Activated CD4-positive, alpha-beta T cell treated with anti-CD3 and anti-CD28 coated beads for 1 hour (primary cell): ENCODE measurements around the gene SDK1.

Experiments used
- DNase-seq: peaks from one replicate; pipeline ENCODE4 v3.0.0-alpha.2; 2020

The SDK1 gene

GRCh38 chr7:4009211-4010060 is 708.4 kb downstream of the SDK1 start:
- no peak for DNase-seq

DNA sequence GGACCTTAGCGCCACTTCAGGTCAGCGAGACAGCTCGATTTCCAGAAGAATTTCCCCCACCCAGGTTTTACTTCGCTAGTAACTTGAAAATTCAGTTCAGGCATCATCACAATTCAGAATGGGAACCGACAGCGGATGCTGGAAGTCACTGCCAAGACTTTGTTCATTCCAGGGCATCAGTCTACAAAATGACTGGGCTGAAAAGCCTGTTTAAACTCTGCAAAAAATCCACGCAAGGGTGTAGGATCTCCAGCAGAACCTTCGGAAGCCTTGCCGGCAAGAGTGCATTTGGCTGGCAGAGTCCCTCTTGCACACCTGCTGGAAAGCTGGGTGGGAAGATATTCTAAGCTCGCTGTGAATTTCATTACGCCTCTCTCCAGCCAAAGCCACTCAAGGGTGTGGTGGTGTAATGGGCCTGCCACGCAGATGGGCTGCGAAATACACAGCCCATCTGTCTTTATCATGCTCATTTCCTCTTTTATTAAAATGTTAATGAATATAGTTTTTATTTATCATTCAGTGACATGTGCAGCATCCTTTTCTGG is 709.1 kb downstream of the SDK1 start:
- no peak for DNase-seq

- DNase-seq = no peak
Measured at GRCh38 chr7:4010923-4011656, 710.0 kb downstream of the SDK1 start.

- no peak for DNase-seq
Measured at GRCh38 chr7:4013793-4014192, 712.7 kb downstream of the SDK1 start.

DNA sequence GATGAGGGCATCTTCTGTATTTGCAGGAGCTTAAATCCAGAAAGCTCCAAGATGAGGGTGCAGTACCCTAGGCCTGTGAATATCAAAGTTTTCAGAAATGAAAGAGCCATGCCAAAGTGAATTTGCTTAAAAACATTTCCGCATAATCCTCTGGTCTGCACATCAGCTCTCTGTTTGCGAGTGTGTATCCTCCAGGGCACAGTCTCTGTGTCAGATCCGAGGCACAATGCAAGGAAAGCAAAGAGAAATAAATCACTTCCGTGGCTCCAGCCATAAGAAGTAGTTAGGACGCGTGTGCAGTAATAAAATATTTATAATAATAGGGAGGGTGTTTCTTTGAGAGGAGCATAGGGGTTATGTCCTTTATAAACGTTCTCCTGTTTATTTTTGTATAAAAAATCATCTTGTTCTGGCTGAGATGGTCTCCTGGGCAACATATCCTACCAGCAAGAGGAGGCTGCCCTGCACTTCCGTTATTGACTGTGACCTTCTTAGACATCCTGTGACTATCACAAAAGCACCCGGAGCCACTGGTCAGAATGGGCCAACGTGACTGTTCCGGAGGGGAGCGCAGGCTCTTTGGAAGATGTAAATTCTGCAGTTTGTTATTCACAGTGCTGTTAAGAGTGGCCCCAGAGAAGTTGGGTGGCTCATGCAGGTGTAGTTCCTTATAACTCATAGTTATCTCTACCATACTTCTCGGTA is 713.4 kb downstream of the SDK1 start:
- no peak for DNase-seq

- no peak for DNase-seq
Measured at GRCh38 chr7:4015371-4015770, 714.3 kb downstream of the SDK1 start.

GRCh38 chr7:4015996-4016395 is 714.9 kb downstream of the SDK1 start:
- no peak for DNase-seq

DNA sequence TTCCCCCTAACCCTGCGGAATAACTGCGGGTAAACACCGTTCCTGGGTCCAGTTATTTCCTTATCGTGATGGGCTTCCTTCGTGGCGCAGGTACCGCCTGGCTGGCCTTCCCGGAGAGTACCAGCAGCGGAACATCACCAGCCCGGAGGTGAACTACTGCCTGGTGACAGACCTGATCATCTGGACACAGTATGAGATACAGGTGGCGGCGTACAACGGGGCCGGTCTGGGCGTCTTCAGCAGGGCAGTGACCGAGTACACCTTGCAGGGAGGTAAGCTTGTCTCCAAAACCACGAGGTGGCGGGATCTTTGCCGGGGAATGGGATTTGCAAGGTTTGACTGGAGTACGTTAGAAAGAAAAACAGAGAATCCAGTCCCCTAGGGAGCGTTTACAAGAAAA is 716.0 kb downstream of the SDK1 start:
- DNase-seq = no peak

- DNase-seq = no peak
Measured at GRCh38 chr7:4017785-4018184, 716.7 kb downstream of the SDK1 start.

DNA sequence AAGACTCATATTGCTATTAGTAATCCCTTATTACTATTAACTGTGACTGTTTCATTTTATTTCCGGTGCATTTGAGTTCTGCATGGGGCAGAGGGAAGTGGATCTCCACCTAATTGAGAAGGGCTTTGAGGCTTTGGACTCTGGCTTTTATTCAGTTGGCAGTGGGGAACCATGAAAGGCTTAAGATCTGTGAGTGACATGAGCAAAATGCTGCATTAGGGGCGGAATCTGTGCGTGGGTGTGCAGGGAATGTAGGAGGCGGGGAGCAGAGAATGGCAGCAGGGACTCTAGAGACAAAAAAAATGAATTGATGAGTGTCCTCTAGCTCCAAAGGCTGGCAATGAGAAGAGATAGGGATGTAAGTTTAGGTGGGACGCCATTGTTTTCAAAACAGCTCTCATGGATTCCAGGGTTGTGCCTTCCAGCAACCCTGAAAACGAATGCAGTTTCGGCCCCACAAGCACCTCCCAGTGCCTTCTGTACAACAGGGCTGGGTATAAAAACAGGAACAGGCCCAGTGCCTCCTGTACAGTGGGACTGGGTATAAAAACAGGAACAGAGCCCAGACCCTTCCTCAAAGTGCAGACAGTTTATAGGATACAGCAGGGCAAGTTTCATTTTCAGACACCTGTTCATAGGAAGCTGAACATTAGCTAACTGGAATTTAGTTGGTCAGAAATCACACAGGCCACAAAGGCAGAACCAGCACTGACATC is 717.7 kb downstream of the SDK1 start:
- no peak for DNase-seq

- DNase-seq = no peak
Measured at GRCh38 chr7:4020086-4020485, 719.0 kb downstream of the SDK1 start.

DNA sequence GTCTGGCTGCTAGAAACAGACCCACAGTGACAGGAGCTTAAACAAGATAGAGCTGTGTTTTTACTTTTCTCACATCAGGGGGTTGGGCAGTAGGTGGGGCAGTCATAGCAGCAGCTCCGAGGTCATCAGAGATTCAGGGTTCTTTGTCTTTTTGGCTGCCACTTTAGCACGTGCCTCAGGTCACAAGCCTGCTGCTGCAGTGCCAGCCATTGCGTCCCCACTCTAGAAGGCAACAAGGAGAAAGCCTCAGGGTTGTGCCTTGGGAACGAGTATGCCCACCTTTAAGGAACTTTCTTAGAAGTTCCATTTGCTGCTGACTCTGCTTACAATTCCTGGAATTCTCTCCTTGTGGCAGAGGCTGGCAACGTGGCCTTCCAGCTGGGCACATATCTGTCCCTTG is 720.4 kb downstream of the SDK1 start:
- no peak for DNase-seq

DNA sequence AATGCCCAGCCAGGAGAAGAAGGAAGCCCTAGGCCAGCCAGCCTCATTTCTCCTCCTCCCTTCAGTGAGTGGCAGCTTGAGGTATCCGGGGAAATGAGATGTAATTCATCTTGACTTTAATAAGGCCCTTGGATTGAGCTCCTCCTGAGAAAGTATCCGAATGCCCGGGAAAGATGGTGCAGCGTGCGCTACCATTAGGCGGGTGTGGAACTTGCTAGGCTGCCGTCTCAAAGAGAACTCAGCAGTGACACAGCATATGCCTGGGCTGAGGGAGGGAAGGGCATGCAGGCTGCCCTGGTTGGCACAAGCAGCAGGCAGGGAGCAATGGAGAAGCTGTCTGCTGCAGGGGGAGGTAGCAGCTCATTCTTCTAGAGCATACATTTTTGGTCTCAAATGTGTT is 721.2 kb downstream of the SDK1 start:
- no peak for DNase-seq

- no peak for DNase-seq
Measured at GRCh38 chr7:4023502-4023901, 722.5 kb downstream of the SDK1 start.

DNA sequence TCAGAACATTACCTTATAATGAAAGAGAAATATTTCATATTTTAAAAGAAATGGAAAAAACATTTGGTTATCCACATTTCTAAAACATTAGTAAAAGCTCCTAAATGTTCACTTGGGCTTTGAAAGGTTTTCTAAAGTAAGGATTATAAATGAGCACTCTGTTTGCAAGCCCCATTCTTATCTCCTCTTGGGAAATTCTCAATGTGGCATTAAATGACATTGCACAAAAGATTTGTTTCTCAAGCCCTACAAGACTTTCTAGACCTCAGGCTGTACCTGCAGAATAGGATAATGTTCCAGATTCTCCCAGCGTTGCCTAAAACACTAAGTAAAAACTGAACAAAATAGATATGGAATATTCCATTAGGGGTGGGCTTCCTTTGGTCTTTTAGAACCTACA is 723.1 kb downstream of the SDK1 start:
- DNase-seq = no peak

DNA sequence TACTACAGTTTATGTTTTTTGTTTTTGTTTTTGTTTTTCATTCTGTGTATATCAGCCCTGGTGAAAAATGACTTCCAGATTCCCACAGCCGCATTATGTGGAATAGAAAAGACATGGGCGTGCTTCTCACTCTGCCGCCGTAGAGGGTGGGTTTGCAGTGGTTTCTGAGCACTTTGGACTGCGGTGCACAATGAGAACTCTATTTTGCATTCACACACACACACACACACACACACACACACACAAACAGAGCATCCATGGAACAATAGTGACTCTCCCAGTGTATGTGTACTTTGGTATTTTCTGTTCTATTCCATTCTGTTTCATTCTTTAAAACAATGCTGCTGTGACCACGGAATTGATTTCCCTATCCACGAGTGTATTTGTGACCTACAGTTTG is 723.8 kb downstream of the SDK1 start:
- DNase-seq = no peak

- DNase-seq = no peak
Measured at GRCh38 chr7:4025210-4025609, 724.2 kb downstream of the SDK1 start.

DNA sequence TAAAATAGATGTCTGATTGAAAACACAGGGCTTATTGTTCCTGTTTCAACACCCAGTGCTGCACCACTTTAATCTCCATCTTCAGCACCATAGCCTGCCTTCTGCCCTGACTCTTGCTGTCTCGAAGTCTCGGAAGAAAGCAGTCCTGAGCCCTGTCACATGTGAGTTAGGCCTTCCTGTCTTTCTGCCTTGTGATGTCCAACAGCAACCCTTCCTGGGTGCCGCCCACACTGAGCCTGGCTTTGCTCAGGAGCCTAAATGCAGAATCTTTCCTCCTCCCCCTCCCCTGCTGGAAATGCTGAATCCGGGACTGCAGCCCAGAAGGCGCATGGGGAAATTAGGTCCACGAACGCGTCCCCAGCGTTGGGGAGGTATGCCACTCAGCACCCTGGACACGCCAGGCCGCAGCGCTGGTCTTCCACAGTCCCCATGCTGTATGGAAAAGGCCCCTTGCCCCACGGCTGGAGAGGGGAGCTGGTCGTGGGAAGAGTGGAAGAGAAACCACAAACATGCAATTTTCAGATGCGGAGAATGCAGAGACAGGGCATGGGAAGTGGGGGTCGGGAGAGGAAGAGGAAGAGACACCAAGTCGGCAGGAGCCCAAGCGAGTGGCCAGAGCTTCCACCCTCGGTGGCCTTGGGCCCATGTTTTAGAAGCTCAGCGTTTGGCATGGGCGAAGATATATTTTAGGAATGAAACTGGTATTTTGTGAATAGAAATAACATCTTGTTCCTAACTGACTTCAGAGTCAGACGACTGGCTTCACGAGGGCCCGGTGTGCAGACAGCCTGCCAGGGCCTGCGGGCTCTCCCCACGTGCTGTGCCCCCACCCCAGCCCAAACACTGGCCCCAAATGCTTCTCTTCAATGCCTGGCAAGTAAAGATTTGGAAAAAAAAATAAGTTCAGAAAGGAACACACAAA is 724.9 kb downstream of the SDK1 start:
- DNase-seq = no peak

GRCh38 chr7:4026941-4027486 is 726.0 kb downstream of the SDK1 start:
- no peak for DNase-seq

- no peak for DNase-seq
Measured at GRCh38 chr7:4028221-4028620, 727.2 kb downstream of the SDK1 start.

DNA sequence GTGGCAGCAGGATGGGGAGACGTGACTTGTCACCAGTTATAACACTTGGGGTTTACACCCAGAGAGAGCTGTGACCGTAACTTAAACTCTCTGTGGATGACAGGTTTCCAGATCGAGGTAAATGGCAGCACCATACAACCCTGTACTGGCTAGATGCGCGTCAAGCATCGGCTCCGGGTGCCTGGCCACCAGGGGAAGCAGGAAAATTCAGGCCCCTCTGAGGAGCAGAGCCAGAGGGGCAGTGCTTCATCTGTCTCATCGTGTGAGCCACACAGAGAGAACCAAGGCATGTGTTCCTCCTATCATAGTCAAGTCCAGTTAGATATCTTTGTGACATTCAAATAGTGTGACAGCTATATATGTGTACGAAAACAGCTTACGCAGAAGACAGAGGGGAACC is 728.9 kb downstream of the SDK1 start:
- no peak for DNase-seq
